Activated T-cell treated with anti-CD3 and anti-CD28 coated beads for 1 hour (primary cell): ENCODE data around the gene HSD17B8.
A peak's percentile ranks its signal among the peaks of the same experiment; 100 is the strongest.

Experiments
- DNase-seq: peaks from one replicate; pipeline ENCODE4 v3.0.0-alpha.2; 2020; ENCODE audit warnings: low read depth

Gene HSD17B8

GRCh38 chr6:33191383-33192104 lies 12.9 kb upstream of the HSD17B8 start:
- DNase-seq, result no peak

GRCh38 chr6:33192105-33192646 lies 12.3 kb upstream of the HSD17B8 start, which contains the start of gene COL11A2:
Gene COL11A2 (minus strand): TSS chr6:33192467. CDS start chr6:33192240, 227 bp downstream.
- DNase-seq, result no peak

- DNase-seq, result no peak
Measured at GRCh38 chr6:33192671-33193602, 11.5 kb upstream of the HSD17B8 start.

GRCh38 chr6:33193619-33194018 lies 10.8 kb upstream of the HSD17B8 start:
- no peak for DNase-seq

- DNase-seq, result no peak
Measured at GRCh38 chr6:33194431-33194979, 9.9 kb upstream of the HSD17B8 start.

- DNase-seq, result no peak
Measured at GRCh38 chr6:33195304-33196165, 8.9 kb upstream of the HSD17B8 start.

- DNase-seq, result no peak
Measured at GRCh38 chr6:33197431-33198048, 6.9 kb upstream of the HSD17B8 start.

GRCh38 chr6:33198159-33198852 lies 6.1 kb upstream of the HSD17B8 start:
- no peak for DNase-seq

- no peak for DNase-seq
Measured at GRCh38 chr6:33198853-33199436, 5.5 kb upstream of the HSD17B8 start.

GRCh38 chr6:33199687-33200218 lies 4.7 kb upstream of the HSD17B8 start:
- DNase-seq, result peak; percentile 57

- peak; percentile 99 for DNase-seq
Measured at GRCh38 chr6:33200219-33201146, 4.0 kb upstream of the HSD17B8 start, which contains the start of the genes RXRB and SLC39A7. Gene RXRB (minus strand): TSS chr6:33200665. CDS start chr6:33200476, 189 bp downstream. Gene SLC39A7 (plus strand): TSS chr6:33200867. CDS start chr6:33201246, 379 bp downstream.

GRCh38 chr6:33201147-33201545 lies 3.3 kb upstream of the HSD17B8 start:
- DNase-seq, result no peak

GRCh38 chr6:33201935-33202334 lies 2.5 kb upstream of the HSD17B8 start:
- DNase-seq, result no peak

- DNase-seq, result no peak
Measured at GRCh38 chr6:33202799-33203198, 1.7 kb upstream of the HSD17B8 start.

GRCh38 chr6:33203443-33204164 lies 851 bp upstream of the HSD17B8 start:
- no peak for DNase-seq

- DNase-seq, result no peak
Measured at GRCh38 chr6:33204165-33204414, 365 bp upstream of the HSD17B8 start.

- DNase-seq, result no peak
Measured at GRCh38 chr6:33205191-33206026, 954 bp downstream of the HSD17B8 start.
